Skeletal muscle satellite cell (primary cell): ENCODE results near the gene KCND2.

Source experiments
- H3K27me3 ChIP-seq: 2 replicates; pipeline ENCODE4 v1.7.0; 2013; ENCODE audit warnings: low read length; ENCODE audit not compliant: control insufficient read depth, insufficient read depth
- H3K36me3 ChIP-seq: 2 replicates; pipeline ENCODE4 v1.7.0; 2013; ENCODE audit warnings: mild to moderate bottlenecking, control low read depth, low read length; ENCODE audit not compliant: insufficient read depth
- H3K4me1 ChIP-seq: 2 replicates; pipeline ENCODE4 v1.7.0; 2013; ENCODE audit warnings: low read length; ENCODE audit not compliant: control insufficient read depth, insufficient read depth
- H3K4me2 ChIP-seq: 2 replicates; pipeline ENCODE4 v1.7.0; 2013; ENCODE audit warnings: mild to moderate bottlenecking, low read length
- H3K4me3 ChIP-seq: 2 replicates; pipeline ENCODE4 v1.7.0; 2013; ENCODE audit warnings: low read length
- H3K9ac ChIP-seq: 2 replicates; pipeline ENCODE4 v1.7.0; 2013; ENCODE audit warnings: mild to moderate bottlenecking, low read depth, low read length, moderate library complexity
- H3K9me3 ChIP-seq: replicated peaks from 2 replicates; pipeline ENCODE4 v1.7.0; 2013; ENCODE audit warnings: mild to moderate bottlenecking, control low read depth, low read length

The KCND2 gene

GRCh38 chr7:120464104-120464503, 191.1 kb downstream of the KCND2 start:
- Histone ChIP-seq H3K36me3 (no peaks in the 10 kb centered on the region), H3K27me3 (no peaks in the 10 kb centered on the region), H3K4me3 (no peak overlapping the region), H3K4me1 (no peaks in the 10 kb centered on the region), H3K9me3 (no peaks in the 10 kb centered on the region), H3K4me2 (no peak overlapping the region), H3K9ac (no peak overlapping the region)

- H3K9ac ChIP-seq = no peak overlapping the region
- no peaks in the 10 kb centered on the region for H3K36me3 ChIP-seq
- H3K27me3 ChIP-seq = no peaks in the 10 kb centered on the region
- H3K4me2 ChIP-seq = no peak overlapping the region
- no peaks in the 10 kb centered on the region for H3K9me3 ChIP-seq
- no peak overlapping the region for H3K4me3 ChIP-seq
- H3K4me1 ChIP-seq = no peaks in the 10 kb centered on the region
Observed at GRCh38 chr7:120467676-120468075, 194.7 kb downstream of the KCND2 start.

GRCh38 chr7:120468611-120469010, 195.6 kb downstream of the KCND2 start:
- Histone ChIP-seq H3K9me3 (no peaks in the 10 kb centered on the region), H3K4me3 (no peak overlapping the region), H3K9ac (no peak overlapping the region), H3K4me2 (no peak overlapping the region), H3K27me3 (no peaks in the 10 kb centered on the region), H3K36me3 (no peaks in the 10 kb centered on the region), H3K4me1 (no peaks in the 10 kb centered on the region)

GRCh38 chr7:120472892-120473291, 199.9 kb downstream of the KCND2 start:
- Histone ChIP-seq H3K4me1 (no peaks in the 10 kb centered on the region), H3K4me3 (no peak overlapping the region), H3K9me3 (no peaks in the 10 kb centered on the region), H3K9ac (no peak overlapping the region), H3K27me3 (no peaks in the 10 kb centered on the region), H3K36me3 (no peaks in the 10 kb centered on the region), H3K4me2 (no peak overlapping the region)

GRCh38 chr7:120473352-120473751, 200.4 kb downstream of the KCND2 start:
- H3K4me3 ChIP-seq = no peak overlapping the region
- no peak overlapping the region for H3K9ac ChIP-seq
- no peak overlapping the region for H3K4me2 ChIP-seq
- H3K4me1 ChIP-seq = no peaks in the 10 kb centered on the region
- H3K27me3 ChIP-seq = no peaks in the 10 kb centered on the region
- H3K9me3 ChIP-seq = no peaks in the 10 kb centered on the region
- H3K36me3 ChIP-seq = no peaks in the 10 kb centered on the region

GRCh38 chr7:120475994-120476393, 203.0 kb downstream of the KCND2 start:
- H3K4me2 ChIP-seq = no peak overlapping the region
- H3K9ac ChIP-seq = no peak overlapping the region
- H3K4me1 ChIP-seq = no peaks in the 10 kb centered on the region
- no peaks in the 10 kb centered on the region for H3K36me3 ChIP-seq
- no peaks in the 10 kb centered on the region for H3K27me3 ChIP-seq
- H3K9me3 ChIP-seq = no peaks in the 10 kb centered on the region
- H3K4me3 ChIP-seq = no peak overlapping the region

- Histone ChIP-seq H3K9ac (no peak overlapping the region), H3K4me2 (no peak overlapping the region), H3K4me1 (no peaks in the 10 kb centered on the region), H3K4me3 (no peak overlapping the region), H3K9me3 (no peaks in the 10 kb centered on the region), H3K27me3 (no peaks in the 10 kb centered on the region), H3K36me3 (no peaks in the 10 kb centered on the region)
Observed at GRCh38 chr7:120480472-120480871, 207.5 kb downstream of the KCND2 start.

- Histone ChIP-seq H3K4me3 (no peak overlapping the region), H3K4me2 (no peak overlapping the region), H3K4me1 (no peaks in the 10 kb centered on the region), H3K36me3 (no peaks in the 10 kb centered on the region), H3K9ac (no peak overlapping the region), H3K9me3 (no peaks in the 10 kb centered on the region), H3K27me3 (no peaks in the 10 kb centered on the region)
Observed at GRCh38 chr7:120480930-120481329, 208.0 kb downstream of the KCND2 start.

GRCh38 chr7:120486164-120486563, 213.2 kb downstream of the KCND2 start:
- no peak overlapping the region for H3K4me2 ChIP-seq
- no peaks in the 10 kb centered on the region for H3K27me3 ChIP-seq
- H3K4me3 ChIP-seq = no peak overlapping the region
- H3K36me3 ChIP-seq = no peaks in the 10 kb centered on the region
- H3K9me3 ChIP-seq = no peaks in the 10 kb centered on the region
- H3K9ac ChIP-seq = no peak overlapping the region
- H3K4me1 ChIP-seq = no peaks in the 10 kb centered on the region

- H3K9ac ChIP-seq = no peak overlapping the region
- H3K4me3 ChIP-seq = no peak overlapping the region
- H3K36me3 ChIP-seq = no peaks in the 10 kb centered on the region
- H3K9me3 ChIP-seq = no peaks in the 10 kb centered on the region
- H3K4me2 ChIP-seq = no peak overlapping the region
- H3K4me1 ChIP-seq = no peaks in the 10 kb centered on the region
- no peaks in the 10 kb centered on the region for H3K27me3 ChIP-seq
Observed at GRCh38 chr7:120502132-120502531, 229.2 kb downstream of the KCND2 start.

- Histone ChIP-seq H3K4me1 (no peaks in the 10 kb centered on the region), H3K9me3 (no peaks in the 10 kb centered on the region), H3K4me2 (no peak overlapping the region), H3K27me3 (no peaks in the 10 kb centered on the region), H3K36me3 (no peaks in the 10 kb centered on the region), H3K4me3 (no peak overlapping the region), H3K9ac (no peak overlapping the region)
Observed at GRCh38 chr7:120502825-120503224, 229.8 kb downstream of the KCND2 start.

GRCh38 chr7:120504386-120504785, 231.4 kb downstream of the KCND2 start:
- Histone ChIP-seq H3K9ac (no peak overlapping the region), H3K4me1 (no peaks in the 10 kb centered on the region), H3K4me3 (no peak overlapping the region), H3K4me2 (no peak overlapping the region), H3K36me3 (no peaks in the 10 kb centered on the region), H3K9me3 (no peaks in the 10 kb centered on the region), H3K27me3 (no peaks in the 10 kb centered on the region)
